Endothelial cell (in vitro differentiated cells): ENCODE data around the gene PRKAG2. TPM values are rescaled to one million over a fixed set of nuclear protein-coding genes. Genes with fewer than 3 reads are reported as not detected.

Experiments used
- DNase-seq: peaks from one replicate; pipeline ENCODE4 v3.0.0; 2021; ENCODE audit warnings: low spot score
- H3K27ac Mint-ChIP-seq: one replicate; pipeline ENCODE4 v1.8.0; 2021; ENCODE audit warnings: mixed read lengths, inconsistent platforms; ENCODE audit not compliant: unreplicated experiment
- H3K27me3 Mint-ChIP-seq: one replicate; pipeline ENCODE4 v1.8.0; 2021; ENCODE audit warnings: mild to moderate bottlenecking, moderate library complexity, mixed read lengths, inconsistent platforms; ENCODE audit not compliant: unreplicated experiment
- H3K36me3 Mint-ChIP-seq: one replicate; pipeline ENCODE4 v1.8.0; 2021; ENCODE audit warnings: mild to moderate bottlenecking, low read depth, mixed read lengths, inconsistent platforms; ENCODE audit not compliant: unreplicated experiment
- H3K4me1 Mint-ChIP-seq: one replicate; pipeline ENCODE4 v1.8.0; 2021; ENCODE audit warnings: mild to moderate bottlenecking, mixed read lengths, inconsistent platforms; ENCODE audit not compliant: unreplicated experiment
- H3K4me3 Mint-ChIP-seq: one replicate; pipeline ENCODE4 v1.8.0; 2021; ENCODE audit warnings: mild to moderate bottlenecking, mixed read lengths, inconsistent platforms; ENCODE audit not compliant: unreplicated experiment
- H3K9me3 Mint-ChIP-seq: one replicate; pipeline ENCODE4 v1.8.0; 2021; ENCODE audit warnings: mixed read lengths, inconsistent platforms; ENCODE audit not compliant: unreplicated experiment
- CTCF ChIP-seq: fragments of 200-600 bp; sonication (generic); IDR thresholded peaks from one replicate; pipeline ENCODE4 v1.5.0; 2021; ENCODE audit warnings: antibody characterized with exemption; ENCODE audit not compliant: unreplicated experiment
- total RNA-seq: library from RNA; stranded (reverse); fragmentation: NEBNext Ultra II Directional; extraction: Animal tissue kit (Norgen Biotek cat#: 25700); gene quantifications from one replicate; pipeline ENCODE4 v1.2.1, GENCODE V29; 2021; ENCODE audit not compliant: unreplicated experiment

PRKAG2 gene
- total RNA-seq, 1 donor from 2014 or later: 16.0 TPM

GRCh38 chr7:151673216-151673615, 203.7 kb downstream of the PRKAG2 start:
- Mint-ChIP-seq H3K27me3 (peaks cover 7% of the 10 kb centered on the region), H3K9me3 (no peaks in the 10 kb centered on the region), H3K36me3 (peaks cover 6% of the 10 kb centered on the region), H3K27ac (no peak overlapping the region), H3K4me3 (no peak overlapping the region), H3K4me1 (peaks cover 16% of the 10 kb centered on the region)
- no peak for TF ChIP-seq CTCF
- DNase-seq: no peak

- Mint-ChIP-seq H3K36me3 (peaks cover 6% of the 10 kb centered on the region), H3K4me3 (no peak overlapping the region), H3K27ac (no peak overlapping the region), H3K4me1 (peaks cover 16% of the 10 kb centered on the region), H3K27me3 (peaks cover 7% of the 10 kb centered on the region), H3K9me3 (no peaks in the 10 kb centered on the region)
- no peak for TF ChIP-seq CTCF
- DNase-seq: no peak
Observed at GRCh38 chr7:151672716-151673115, 204.2 kb downstream of the PRKAG2 start.

- Mint-ChIP-seq H3K27ac (no peak overlapping the region), H3K36me3 (peaks cover 6% of the 10 kb centered on the region), H3K4me3 (no peak overlapping the region), H3K27me3 (peaks cover 7% of the 10 kb centered on the region), H3K4me1 (peaks cover 16% of the 10 kb centered on the region), H3K9me3 (no peaks in the 10 kb centered on the region)
- DNase-seq: no peak
- TF ChIP-seq CTCF: no peak
Observed at GRCh38 chr7:151671514-151671913, 205.4 kb downstream of the PRKAG2 start.

GRCh38 chr7:151669762-151670161, 207.2 kb downstream of the PRKAG2 start:
- H3K9me3 Mint-ChIP-seq: no peaks in the 10 kb centered on the region
- H3K4me1 Mint-ChIP-seq: peaks cover 11% of the 10 kb centered on the region
- peaks cover 6% of the 10 kb centered on the region for H3K36me3 Mint-ChIP-seq
- peaks cover 3% of the 10 kb centered on the region for H3K27me3 Mint-ChIP-seq
- H3K27ac Mint-ChIP-seq: no peak overlapping the region
- no peak overlapping the region for H3K4me3 Mint-ChIP-seq
- no peak for TF ChIP-seq CTCF
- DNase-seq: no peak

- Mint-ChIP-seq H3K27ac (no peak overlapping the region), H3K4me3 (no peak overlapping the region), H3K9me3 (no peaks in the 10 kb centered on the region), H3K4me1 (no peaks in the 10 kb centered on the region), H3K27me3 (no peaks in the 10 kb centered on the region), H3K36me3 (peaks cover 6% of the 10 kb centered on the region)
- DNase-seq: no peak
- TF ChIP-seq CTCF: no peak
Observed at GRCh38 chr7:151666886-151667285, 210.0 kb downstream of the PRKAG2 start.
